MM.1S (cell line): ENCODE results near the gene PLEKHG5.
"Not testable (repeated sequence)": the region's sequence is repeated elsewhere in the genome, so short reads cannot be mapped to it uniquely, and the experiment has no call there.

ENCODE experiments used
- CTCF ChIP-seq: fragments of 300-600 bp; sonication (generic); IDR thresholded peaks from 2 replicates; pipeline ENCODE4 v1.5.1; 2016; ENCODE audit warnings: antibody characterized with exemption, low read length, mixed read lengths
- EZH2 ChIP-seq: fragments of 300-600 bp; sonication (generic); optimal IDR thresholded peaks from 2 replicates; pipeline ENCODE3; 2017; ENCODE audit warnings: low read depth, mild to moderate bottlenecking, antibody characterized with exemption, low read length, mixed read lengths
- EZH2phosphoT487 ChIP-seq: fragments of 300-600 bp; sonication (generic); IDR thresholded peaks from 2 replicates; pipeline ENCODE4 v1.6.1; 2018; ENCODE audit warnings: antibody characterized with exemption, low read length

- TF ChIP-seq CTCF, EZH2phosphoT487, EZH2: not testable (repeated sequence)
These were observed 41.0 kb downstream of the PLEKHG5 start for GRCh38 chr1:6450486-6450885.
